Cardiac fibroblast (primary cell): ENCODE data around the gene LRRC28.
A peak's percentile ranks its signal among the peaks of the same experiment; 100 is the strongest.

Source experiments
- DNase-seq, 2 donors: peaks; one replicate each; pipeline versions ENCODE4 v3.0.0 to v3.0.0-alpha.2; 2010; ENCODE audit warnings: low read depth in 2 of 2
- H3K4me3 ChIP-seq, 2 donors: replicated peaks in 1 of 2; 1 replicate in 1 of 2; 2 replicates in 1 of 2; pipeline ENCODE4 v1.5.1; 2011; ENCODE audit warnings: low read depth in 2 of 2, low read length in 2 of 2, mild to moderate bottlenecking in 2 of 2, moderate library complexity in 1 of 2
- CTCF ChIP-seq: IDR thresholded peaks from one replicate; pipeline ENCODE4 v1.5.1; 2011; ENCODE audit warnings: low read depth, mild to moderate bottlenecking, low read length, inconsistent platforms

Gene LRRC28

GRCh38 chr15:99429681-99430081, 178.4 kb downstream of the LRRC28 start:
- no peak for DNase-seq
- no peak for TF ChIP-seq CTCF
- no peak overlapping the region for H3K4me3 ChIP-seq

GRCh38 chr15:99430881-99431401, 179.7 kb downstream of the LRRC28 start:
- H3K4me3 ChIP-seq: no peak overlapping the region
- no peak for TF ChIP-seq CTCF
- DNase-seq: no peak

- H3K4me3 ChIP-seq: no peak overlapping the region
- no peak for DNase-seq
- TF ChIP-seq CTCF: no peak
Observed at GRCh38 chr15:99431661-99432091, 180.4 kb downstream of the LRRC28 start.

GRCh38 chr15:99432271-99433025, 181.2 kb downstream of the LRRC28 start:
- no peak for TF ChIP-seq CTCF
- DNase-seq: no peak
- H3K4me3 ChIP-seq: no peak overlapping the region

- DNase-seq: peak; percentile 16 to 59
- no peak overlapping the region for H3K4me3 ChIP-seq
- TF ChIP-seq CTCF: no peak
Observed at GRCh38 chr15:99433026-99433756, 181.9 kb downstream of the LRRC28 start.

GRCh38 chr15:99433757-99434450, 182.6 kb downstream of the LRRC28 start:
- no peak overlapping the region for H3K4me3 ChIP-seq
- DNase-seq: no peak
- TF ChIP-seq CTCF: no peak
